LoVo (cell line): Measurements from ENCODE around the gene DEGS2.
"Not testable (repeated sequence)": the region's sequence is repeated elsewhere in the genome, so short reads cannot be mapped to it uniquely, and the experiment has no call there.

Experiments used
- DNase-seq: peaks from one replicate; pipeline ENCODE4 v3.0.0-alpha.2; 2016; ENCODE audit warnings: low spot score

DEGS2 gene

GRCh38 chr14:100159094-100159864 lies at the start of gene DEGS2:
Gene DEGS2, minus strand, starts transcription at chr14:100159645. Its CDS starts 58 bp downstream, at chr14:100159587.
- DNase-seq, result peak; percentile 58

- DNase-seq, result not testable (repeated sequence)
Measured at GRCh38 chr14:100208136-100208535, 48.7 kb upstream of the DEGS2 start.

GRCh38 chr14:100207588-100207987 lies 48.1 kb upstream of the DEGS2 start:
- DNase-seq, result not testable (repeated sequence)

- not testable (repeated sequence) for DNase-seq
Measured at GRCh38 chr14:100204835-100205167, 45.4 kb upstream of the DEGS2 start.

- DNase-seq, result no peak
Measured at GRCh38 chr14:100203962-100204834, 44.8 kb upstream of the DEGS2 start.

GRCh38 chr14:100203146-100203545 lies 43.7 kb upstream of the DEGS2 start:
- DNase-seq, result no peak

GRCh38 chr14:100202712-100203111 lies 43.3 kb upstream of the DEGS2 start:
- no peak for DNase-seq

GRCh38 chr14:100201701-100202100 lies 42.3 kb upstream of the DEGS2 start:
- DNase-seq, result no peak

GRCh38 chr14:100200311-100200710 lies 40.9 kb upstream of the DEGS2 start:
- DNase-seq, result no peak

GRCh38 chr14:100199240-100199860 lies 39.9 kb upstream of the DEGS2 start:
- no peak for DNase-seq

GRCh38 chr14:100193417-100194357 lies 34.2 kb upstream of the DEGS2 start:
- DNase-seq, result no peak

GRCh38 chr14:100192672-100193416 lies 33.4 kb upstream of the DEGS2 start:
- DNase-seq, result peak; percentile 98

- no peak for DNase-seq
Measured at GRCh38 chr14:100192250-100192671, 32.8 kb upstream of the DEGS2 start.

- DNase-seq, result no peak
Measured at GRCh38 chr14:100191584-100192249, 32.3 kb upstream of the DEGS2 start.

- DNase-seq, result no peak
Measured at GRCh38 chr14:100190126-100190525, 30.7 kb upstream of the DEGS2 start.

GRCh38 chr14:100188392-100189030 lies 29.1 kb upstream of the DEGS2 start:
- no peak for DNase-seq

- DNase-seq, result no peak
Measured at GRCh38 chr14:100187247-100187833, 27.9 kb upstream of the DEGS2 start.

- not testable (repeated sequence) for DNase-seq
Measured at GRCh38 chr14:100181876-100182551, 22.6 kb upstream of the DEGS2 start.

- not testable (repeated sequence) for DNase-seq
Measured at GRCh38 chr14:100180671-100181070, 21.2 kb upstream of the DEGS2 start.
